Neuronal stem cell (in vitro differentiated cells): ENCODE results near the gene CFAP73.

Experiments used
- DNase-seq: peaks from one replicate; pipeline ENCODE4 v3.0.0-alpha.2; 2013; ENCODE audit warnings: low spot score
- H2AFZ ChIP-seq: one replicate; pipeline ENCODE4 v1.6.1; 2013; ENCODE audit warnings: mild to moderate bottlenecking, low read length, inconsistent platforms
- H2AK5ac ChIP-seq: 2 replicates; pipeline ENCODE4 v1.6.1; 2013; ENCODE audit warnings: low read depth, mild to moderate bottlenecking, inconsistent platforms, low read length, moderate library complexity, mixed read lengths
- H2BK120ac ChIP-seq: 2 replicates; pipeline ENCODE4 v1.6.1; 2013; ENCODE audit warnings: low read depth, mild to moderate bottlenecking, inconsistent platforms, low read length, moderate library complexity, mixed read lengths
- H2BK12ac ChIP-seq: one replicate; pipeline ENCODE4 v1.6.1; 2013; ENCODE audit warnings: low read length, inconsistent platforms
- H2BK15ac ChIP-seq: 2 replicates; pipeline ENCODE4 v1.6.1; 2013; ENCODE audit warnings: mild to moderate bottlenecking, low read length, inconsistent platforms, mixed read lengths
- H2BK5ac ChIP-seq: one replicate; pipeline ENCODE4 v1.6.1; 2013; ENCODE audit warnings: inconsistent platforms, mild to moderate bottlenecking, low read length, moderate library complexity
- H3K14ac ChIP-seq: one replicate; pipeline ENCODE4 v1.6.1; 2013; ENCODE audit warnings: low read length, inconsistent platforms
- H3K18ac ChIP-seq: 2 replicates; pipeline ENCODE4 v1.6.1; 2013; ENCODE audit warnings: low read length, inconsistent platforms
- H3K23ac ChIP-seq: 2 replicates; pipeline ENCODE4 v1.6.1; 2013; ENCODE audit warnings: low read depth, mild to moderate bottlenecking, mixed read lengths, low read length, inconsistent platforms; ENCODE audit not compliant: poor library complexity
- H3K27ac ChIP-seq: replicated peaks from 3 replicates; pipeline ENCODE4 v1.5.1; 2013; ENCODE audit warnings: low read length, inconsistent platforms
- H3K27me3 ChIP-seq, 3 experiments: 2 replicates each; pipeline ENCODE4 v1.6.1; 2013; ENCODE audit warnings: low read length in 3 of 3, mild to moderate bottlenecking in 2 of 3, inconsistent platforms in 1 of 3, low read depth in 1 of 3, mixed read lengths in 1 of 3, moderate library complexity in 1 of 3; ENCODE audit not compliant: control insufficient read depth in 3 of 3, insufficient read depth in 3 of 3
- H3K36me3 ChIP-seq, 2 donors: replicated peaks in 1 of 2; 2 replicates each; pipeline ENCODE4 v1.6.1; 2013; ENCODE audit warnings: low read length in 2 of 2; ENCODE audit not compliant: control insufficient read depth in 2 of 2, insufficient read depth in 2 of 2
- H3K4ac ChIP-seq: 2 replicates; pipeline ENCODE4 v1.6.1; 2013; ENCODE audit warnings: inconsistent platforms, mild to moderate bottlenecking, low read length, moderate library complexity
- H3K4me1 ChIP-seq, 2 donors: 1 replicate in 1 of 2; 2 replicates in 1 of 2; pipeline ENCODE4 v1.6.1; 2013; ENCODE audit warnings: low read length in 2 of 2, low read depth in 1 of 2; ENCODE audit not compliant: control insufficient read depth in 2 of 2, insufficient read depth in 1 of 2
- H3K4me2 ChIP-seq: one replicate; pipeline ENCODE4 v1.6.1; 2013; ENCODE audit warnings: mild to moderate bottlenecking, low read length, inconsistent platforms; ENCODE audit not compliant: insufficient read depth, poor library complexity, severe bottlenecking
- H3K4me3 ChIP-seq, 2 donors: 2 replicates each; pipeline ENCODE4 v1.5.1; 2013; ENCODE audit warnings: low read length in 2 of 2, mild to moderate bottlenecking in 2 of 2, inconsistent platforms in 1 of 2, moderate library complexity in 1 of 2
- H3K79me1 ChIP-seq: one replicate; pipeline ENCODE4 v1.6.1; 2013; ENCODE audit warnings: low read depth, mild to moderate bottlenecking, inconsistent platforms, low read length, moderate library complexity
- H3K9ac ChIP-seq: one replicate; pipeline ENCODE4 v1.6.1; 2013; ENCODE audit warnings: mild to moderate bottlenecking, low read depth, low read length, inconsistent platforms; ENCODE audit not compliant: poor library complexity
- H3K9me3 ChIP-seq, 2 donors: replicated peaks in 1 of 2; 2 replicates each; pipeline versions ENCODE3 to v1.6.1; 2013; ENCODE audit warnings: low read length in 2 of 2, mild to moderate bottlenecking in 2 of 2, inconsistent platforms in 1 of 2, low read depth in 1 of 2, mixed read lengths in 1 of 2, moderate library complexity in 1 of 2; ENCODE audit not compliant: control insufficient read depth in 2 of 2, insufficient read depth in 1 of 2
- H4K8ac ChIP-seq: one replicate; pipeline ENCODE4 v1.6.1; 2013; ENCODE audit warnings: low read depth, mild to moderate bottlenecking, inconsistent platforms, low read length, moderate library complexity
- H4K91ac ChIP-seq: one replicate; pipeline ENCODE4 v1.6.1; 2013; ENCODE audit warnings: low read length, low read depth, mild to moderate bottlenecking, inconsistent platforms; ENCODE audit not compliant: poor library complexity
- WGBS, 2 donors: extraction: QIAGEN DNeasy Blood & Tissue Kit; methylation state at CpG; one replicate each; pipeline ENCODE4 v1.1.7; 2013; ENCODE audit warnings: missing lambda C conversion rate in 2 of 2, mixed read lengths in 1 of 2; ENCODE audit not compliant: insufficient read length in 2 of 2, insufficient replicate concordance in 1 of 2; ENCODE audit errors: extremely low coverage in 2 of 2; 5-methylcytosine and 5-hydroxymethylcytosine counted together

CFAP73 gene

GRCh38 chr12:113152196-113152834 lies 2.8 kb downstream of the CFAP73 start:
- Histone ChIP-seq H2BK12ac (no peak overlapping the region), H3K4me3 (peak overlapping the region in 1 of 2 donors; percentile 39)

GRCh38 chr12:113152835-113153814 lies 3.6 kb downstream of the CFAP73 start:
- no peak for DNase-seq
- Histone ChIP-seq H2AFZ (peak overlapping the region; percentile 99), H2BK5ac (peak overlapping the region; percentile 0), H3K18ac (peak overlapping the region; percentile 94), H3K36me3 (peaks cover 7 to 11% of the 10 kb centered on the region in 2 donors), H3K4me1 (peaks cover 18 to 22% of the 10 kb centered on the region in 2 donors), H4K8ac (no peak overlapping the region), H2AK5ac (no peak overlapping the region), H3K4me2 (peak overlapping the region; percentile 100), H3K4me3 (peak overlapping the region; percentile 39 to 74), H4K91ac (no peak overlapping the region), H3K4ac (no peak overlapping the region), H3K9me3 (no peaks in the 10 kb centered on the region), H2BK15ac (peak overlapping the region; percentile 1), H3K14ac (peak overlapping the region; percentile 57), H2BK120ac (no peak overlapping the region), H3K27ac (no peak overlapping the region), H3K9ac (peak overlapping the region; percentile 85), H3K23ac (peak overlapping the region; percentile 49), H3K79me1 (peaks cover 3% of the 10 kb centered on the region), H2BK12ac (no peak overlapping the region), H3K27me3 (peaks cover 5 to 52% (median 27%) of the 10 kb centered on the region in 3 experiments)
- WGBS, 2 donors, result no CpG with 5 or more reads among the region's 70 CpGs

More at GRCh38 chr12:113152196-113152834, 2.8 kb downstream of the CFAP73 start:
- Histone ChIP-seq H3K27me3 (peaks cover 5 to 52% (median 27%) of the 10 kb centered on the region in 3 experiments), H3K79me1 (peaks cover 2% of the 10 kb centered on the region), H2BK120ac (no peak overlapping the region), H4K91ac (no peak overlapping the region), H2BK5ac (peak overlapping the region; percentile 0), H4K8ac (no peak overlapping the region), H3K27ac (no peak overlapping the region), H3K36me3 (peaks cover 0 to 3% of the 10 kb centered on the region in 2 donors), H3K9ac (no peak overlapping the region), H3K14ac (no peak overlapping the region), H3K4me2 (peak overlapping the region; percentile 100), H3K18ac (peak overlapping the region; percentile 73), H2AK5ac (no peak overlapping the region), H3K23ac (no peak overlapping the region), H2BK15ac (peak overlapping the region; percentile 1), H2AFZ (peak overlapping the region; percentile 99), H3K4me1 (peaks cover 18 to 22% of the 10 kb centered on the region in 2 donors), H3K4ac (no peak overlapping the region), H3K9me3 (no peaks in the 10 kb centered on the region)
- no CpG with 5 or more reads among the region's 9 CpGs for WGBS, 2 donors
- no peak for DNase-seq

- Histone ChIP-seq H3K23ac (peak overlapping the region; percentile 26), H2BK5ac (no peak overlapping the region), H3K18ac (peak overlapping the region; percentile 77), H3K27ac (no peak overlapping the region), H3K4me1 (peaks cover 14 to 18% of the 10 kb centered on the region in 2 donors), H3K9me3 (no peaks in the 10 kb centered on the region), H3K79me1 (peaks cover 3% of the 10 kb centered on the region), H3K9ac (peak overlapping the region; percentile 93), H3K4me3 (peak overlapping the region in 1 of 2 donors; percentile 50), H2BK12ac (no peak overlapping the region), H3K27me3 (peaks cover 5 to 52% (median 27%) of the 10 kb centered on the region in 3 experiments), H2BK15ac (no peak overlapping the region), H3K4me2 (peak overlapping the region; percentile 72), H4K91ac (no peak overlapping the region), H3K4ac (no peak overlapping the region), H2AK5ac (no peak overlapping the region), H2AFZ (peak overlapping the region; percentile 82), H2BK120ac (no peak overlapping the region), H4K8ac (no peak overlapping the region), H3K14ac (no peak overlapping the region), H3K36me3 (peaks cover 13 to 24% of the 10 kb centered on the region in 2 donors)
- no peak for DNase-seq
- whole genome bisulfite sequencing, 2 donors, result no CpG with 5 or more reads among the region's 51 CpGs
Measured at GRCh38 chr12:113154351-113154973, 4.9 kb downstream of the CFAP73 start.
